ENCODE measurements around the gene ZXDC. TPM values are rescaled to one million over a fixed set of nuclear protein-coding genes. Genes with fewer than 3 reads are reported as not detected.
A peak's percentile ranks its signal among the peaks of the same experiment; 100 is the strongest.

The ZXDC gene, protein sequence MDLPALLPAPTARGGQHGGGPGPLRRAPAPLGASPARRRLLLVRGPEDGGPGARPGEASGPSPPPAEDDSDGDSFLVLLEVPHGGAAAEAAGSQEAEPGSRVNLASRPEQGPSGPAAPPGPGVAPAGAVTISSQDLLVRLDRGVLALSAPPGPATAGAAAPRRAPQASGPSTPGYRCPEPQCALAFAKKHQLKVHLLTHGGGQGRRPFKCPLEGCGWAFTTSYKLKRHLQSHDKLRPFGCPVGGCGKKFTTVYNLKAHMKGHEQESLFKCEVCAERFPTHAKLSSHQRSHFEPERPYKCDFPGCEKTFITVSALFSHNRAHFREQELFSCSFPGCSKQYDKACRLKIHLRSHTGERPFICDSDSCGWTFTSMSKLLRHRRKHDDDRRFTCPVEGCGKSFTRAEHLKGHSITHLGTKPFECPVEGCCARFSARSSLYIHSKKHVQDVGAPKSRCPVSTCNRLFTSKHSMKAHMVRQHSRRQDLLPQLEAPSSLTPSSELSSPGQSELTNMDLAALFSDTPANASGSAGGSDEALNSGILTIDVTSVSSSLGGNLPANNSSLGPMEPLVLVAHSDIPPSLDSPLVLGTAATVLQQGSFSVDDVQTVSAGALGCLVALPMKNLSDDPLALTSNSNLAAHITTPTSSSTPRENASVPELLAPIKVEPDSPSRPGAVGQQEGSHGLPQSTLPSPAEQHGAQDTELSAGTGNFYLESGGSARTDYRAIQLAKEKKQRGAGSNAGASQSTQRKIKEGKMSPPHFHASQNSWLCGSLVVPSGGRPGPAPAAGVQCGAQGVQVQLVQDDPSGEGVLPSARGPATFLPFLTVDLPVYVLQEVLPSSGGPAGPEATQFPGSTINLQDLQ
- total RNA-seq, result 10 to 100 TPM; 34.7 to 34.9 TPM

DNA sequence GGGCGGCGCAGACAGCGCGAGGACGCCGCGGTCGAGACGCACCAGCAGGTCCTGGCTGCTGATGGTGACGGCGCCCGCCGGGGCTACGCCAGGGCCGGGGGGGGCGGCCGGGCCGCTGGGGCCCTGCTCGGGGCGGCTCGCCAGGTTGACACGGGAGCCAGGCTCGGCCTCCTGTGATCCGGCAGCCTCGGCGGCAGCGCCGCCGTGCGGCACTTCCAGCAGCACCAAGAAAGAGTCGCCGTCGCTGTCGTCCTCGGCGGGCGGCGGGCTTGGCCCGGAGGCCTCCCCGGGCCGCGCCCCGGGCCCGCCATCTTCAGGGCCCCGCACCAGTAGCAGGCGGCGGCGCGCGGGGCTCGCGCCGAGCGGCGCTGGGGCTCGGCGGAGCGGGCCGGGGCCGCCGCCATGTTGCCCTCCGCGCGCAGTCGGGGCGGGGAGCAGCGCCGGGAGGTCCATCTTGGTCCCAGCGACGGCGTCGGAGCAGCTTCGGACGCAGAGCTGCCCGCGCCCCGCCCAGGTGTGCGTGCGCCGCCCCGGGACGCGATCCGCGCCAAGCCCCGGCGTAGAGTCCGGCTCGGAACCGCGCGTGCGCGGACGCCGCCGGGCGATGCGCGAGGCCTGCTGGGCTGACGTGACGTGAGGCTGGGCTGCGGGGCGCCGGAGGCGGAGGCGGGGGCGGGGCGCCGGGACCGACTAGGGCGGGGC is at the start of gene ZXDC:
Gene ZXDC (minus strand): TSS at position 479 of the 702 bp plus-strand sequence. CDS start 26 bp downstream, at position 453.
- POLR2A ChIA-PET, result interaction anchor here (1.2 to 1.3 kb wide), 2 partner anchors 10 to 12 kb away, joined by 3 to 4 read pairs; no protein-coding TSS in a partner anchor
- H3K27me3 Mint-ChIP-seq, result no peaks in the 10 kb centered on the region
- no peaks in the 10 kb centered on the region for H3K9me3 Mint-ChIP-seq
- H3K4me3 Mint-ChIP-seq, result peak within 1 kb of the TSS; percentile 93
- DNase-seq, result peak; percentile 94
- peaks cover 29% of the 10 kb centered on the region for H3K4me1 Mint-ChIP-seq
- H3K27ac Mint-ChIP-seq, result peak within 1 kb of the TSS; percentile 90
- peaks cover 20% of the 10 kb centered on the region for H3K36me3 Mint-ChIP-seq
- ATAC-seq (ENCODE audit: low read depth), result peak; percentile 92

DNA sequence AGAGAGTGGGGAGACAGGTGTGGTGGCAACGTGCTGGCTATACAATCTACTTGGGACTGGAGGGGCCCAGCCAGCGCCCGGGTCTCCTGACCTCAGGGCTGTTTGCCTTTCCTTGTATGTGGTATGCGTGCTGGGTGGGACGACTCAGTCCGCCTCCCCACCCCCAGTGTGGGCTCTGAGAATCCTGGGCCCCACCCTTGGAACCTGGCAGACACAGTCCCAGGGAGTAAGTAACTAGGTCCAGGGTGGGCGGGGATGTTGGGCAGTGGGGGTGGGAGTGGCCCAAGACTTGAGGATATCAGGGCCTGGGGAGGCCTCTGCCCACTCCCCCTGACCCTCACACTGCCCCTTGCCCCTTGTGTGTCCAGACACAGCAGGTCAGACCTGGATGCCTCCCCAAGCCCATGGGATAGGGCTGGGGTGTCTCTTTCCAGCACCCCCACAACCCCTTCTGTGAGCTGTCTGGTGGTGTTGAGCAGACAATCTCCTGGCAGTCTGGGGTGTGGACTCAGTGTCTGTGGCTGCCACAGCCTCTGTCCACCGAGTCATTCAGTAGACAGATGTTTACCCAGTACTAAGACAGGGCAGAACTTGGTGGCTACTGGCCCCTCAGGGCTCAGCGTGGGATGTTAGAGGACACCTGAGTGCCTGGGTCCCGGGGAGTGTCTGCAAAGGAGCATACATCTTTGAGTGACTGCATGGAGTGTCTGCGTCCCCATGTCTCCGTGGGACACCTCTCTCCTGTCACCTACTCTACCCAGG is 49.6 kb upstream of the ZXDC start:
- Mint-ChIP-seq H3K36me3 (no peaks in the 10 kb centered on the region), H3K27me3 (peaks cover 28% of the 10 kb centered on the region), H3K27ac (no peak overlapping the region), H3K9me3 (no peaks in the 10 kb centered on the region), H3K4me1 (no peaks in the 10 kb centered on the region), H3K4me3 (no peak overlapping the region)
- POLR2A ChIA-PET, result no interaction called here
- ATAC-seq (ENCODE audit: low read depth) (no peak), DNase-seq (no peak)

DNA sequence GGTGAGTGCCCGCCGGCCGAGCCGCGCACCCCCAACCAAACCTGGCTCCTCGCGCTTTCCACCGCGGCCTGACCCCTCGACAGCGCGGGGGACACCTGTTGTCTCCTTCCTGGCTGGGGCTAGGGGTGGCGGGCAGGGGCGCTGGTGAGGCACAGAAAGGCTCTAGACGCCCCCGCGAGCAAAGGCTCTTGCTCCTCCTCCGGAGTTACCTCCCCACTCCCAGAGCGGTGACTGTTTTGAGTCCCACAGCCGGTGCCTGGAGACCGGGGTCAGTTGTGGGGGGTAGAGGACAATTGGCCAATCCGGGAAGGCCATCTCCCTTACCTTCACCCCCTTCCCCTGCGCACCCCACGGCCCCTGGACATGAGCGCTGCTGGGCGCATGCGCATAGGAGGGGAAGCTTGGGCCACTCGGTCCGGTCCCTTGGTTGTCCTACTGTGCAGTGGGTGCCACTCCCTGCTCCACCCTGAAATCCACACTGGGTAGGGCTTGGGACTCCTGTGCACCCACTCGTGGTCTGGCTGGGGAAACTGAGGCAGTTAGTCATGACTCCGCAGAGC is 48.8 kb upstream of the ZXDC start:
- Mint-ChIP-seq H3K27ac (no peak overlapping the region), H3K4me3 (no peak overlapping the region), H3K9me3 (no peaks in the 10 kb centered on the region), H3K36me3 (no peaks in the 10 kb centered on the region), H3K27me3 (peaks cover 28% of the 10 kb centered on the region), H3K4me1 (no peaks in the 10 kb centered on the region)
- POLR2A ChIA-PET, result no interaction called here
- no peak for DNase-seq
- no peak for ATAC-seq (ENCODE audit: low read depth)

DNA sequence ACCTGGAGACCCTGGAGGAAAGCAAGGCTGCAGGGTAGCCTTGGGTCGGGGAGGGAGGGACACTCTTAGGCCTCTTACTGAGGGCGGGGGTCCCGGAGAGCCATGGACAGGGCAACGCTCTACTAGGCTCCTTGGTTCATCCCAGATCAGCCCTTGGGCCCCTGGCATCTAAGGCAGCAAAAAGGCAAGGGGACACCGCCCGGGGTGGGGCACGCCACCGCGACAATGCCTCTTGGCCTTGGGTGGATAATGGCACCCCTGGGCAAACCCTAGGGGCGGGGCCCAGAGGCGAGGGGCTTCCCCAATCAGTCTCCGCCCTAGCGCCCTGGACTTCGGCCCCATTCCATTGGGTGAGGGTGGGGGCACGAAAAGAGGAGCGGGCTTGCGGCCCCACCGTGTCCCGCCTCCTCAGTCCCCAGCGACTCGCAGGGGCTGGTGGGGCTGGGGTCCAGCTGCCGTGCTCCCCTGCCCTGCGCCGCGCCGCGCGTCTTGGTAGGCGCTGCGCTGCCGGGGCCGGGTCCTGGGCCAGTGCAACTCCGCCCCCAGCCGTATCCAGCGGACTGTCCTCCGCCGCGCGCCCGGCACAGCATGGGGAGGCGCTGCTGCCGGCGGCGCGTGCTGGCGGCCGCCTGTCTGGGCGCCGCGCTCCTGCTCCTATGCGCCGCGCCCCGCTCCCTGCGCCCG is 48.2 kb upstream of the ZXDC start, which contains the start of gene CHST13:
Gene CHST13 (plus strand): TSS at position 411 of the 684 bp plus-strand sequence. CDS start 178 bp downstream, at position 589.
- no peaks in the 10 kb centered on the region for H3K4me1 Mint-ChIP-seq
- no peaks in the 10 kb centered on the region for H3K36me3 Mint-ChIP-seq
- ATAC-seq (ENCODE audit: low read depth) (peak; percentile 30), DNase-seq (no peak)
- no peak within 1 kb of the TSS for H3K27ac Mint-ChIP-seq
- H3K4me3 Mint-ChIP-seq, result no peak within 1 kb of the TSS
- no peaks in the 10 kb centered on the region for H3K9me3 Mint-ChIP-seq
- POLR2A ChIA-PET, result no interaction called here
- peaks cover 28% of the 10 kb centered on the region for H3K27me3 Mint-ChIP-seq

DNA sequence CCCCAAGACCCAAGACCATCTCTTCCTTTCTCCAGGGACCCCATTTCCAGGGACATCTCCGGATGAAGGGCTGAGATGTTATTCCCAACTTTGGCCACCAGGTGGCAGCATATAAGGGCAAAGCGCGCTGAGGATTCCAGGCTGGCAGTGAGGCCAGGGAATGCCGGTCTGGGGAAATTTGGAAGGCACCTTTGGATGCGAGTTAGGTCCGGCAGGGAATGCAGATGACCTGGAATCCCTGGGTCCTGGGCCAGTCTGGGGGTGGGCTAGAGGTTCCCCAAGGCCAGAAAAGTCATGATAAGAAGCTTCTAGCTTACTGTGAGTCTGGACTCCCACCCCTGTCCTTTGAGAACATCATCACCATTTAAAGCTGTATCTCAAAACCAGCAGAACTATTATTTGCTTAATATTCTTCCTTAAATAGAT is 46.7 kb upstream of the ZXDC start:
- ATAC-seq (ENCODE audit: low read depth), result no peak
- H3K4me3 Mint-ChIP-seq, result no peak overlapping the region
- H3K9me3 Mint-ChIP-seq, result no peaks in the 10 kb centered on the region
- H3K4me1 Mint-ChIP-seq, result no peaks in the 10 kb centered on the region
- DNase-seq, result peak; percentile 52
- peaks cover 28% of the 10 kb centered on the region for H3K27me3 Mint-ChIP-seq
- H3K27ac Mint-ChIP-seq, result no peak overlapping the region
- no peaks in the 10 kb centered on the region for H3K36me3 Mint-ChIP-seq
- POLR2A ChIA-PET, result no interaction called here

DNA sequence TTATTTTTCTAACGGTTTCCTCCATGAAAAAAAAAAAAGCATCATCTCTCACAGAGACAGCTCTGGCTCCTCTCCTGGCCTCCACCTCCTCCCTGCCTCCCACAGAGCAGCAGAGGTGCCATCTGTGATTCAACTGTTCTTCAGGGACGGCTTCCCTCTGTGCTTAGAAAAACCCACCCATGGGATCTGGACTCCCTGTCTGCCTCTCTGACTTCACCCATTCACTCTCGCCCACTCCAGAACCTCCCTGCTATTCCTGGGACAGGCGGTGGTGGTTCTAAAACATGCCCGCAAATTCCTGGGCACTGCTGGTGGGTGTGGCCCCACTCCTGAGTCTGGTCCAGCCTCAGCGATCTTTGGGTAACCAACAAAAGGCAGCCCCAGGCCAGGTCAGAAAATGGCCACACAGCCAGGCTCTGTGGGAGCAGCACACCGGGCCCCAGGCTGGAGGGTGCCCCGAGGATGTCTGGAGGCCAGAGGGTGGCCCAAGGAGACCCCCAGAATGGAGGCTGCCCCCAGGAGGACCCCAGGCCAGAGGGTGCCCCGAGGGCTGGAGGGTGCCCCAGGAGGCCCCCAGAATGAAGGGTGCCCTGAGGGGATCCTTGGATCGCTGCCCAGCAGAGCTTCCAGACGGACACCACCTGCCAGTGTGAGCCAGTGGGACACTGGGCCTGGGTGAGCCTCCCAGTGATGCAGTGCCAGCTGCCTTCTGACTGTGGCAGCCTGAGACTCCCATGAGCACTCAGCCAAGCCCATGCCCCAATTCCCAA is 45.6 kb upstream of the ZXDC start:
- H3K36me3 Mint-ChIP-seq, result no peaks in the 10 kb centered on the region
- H3K27ac Mint-ChIP-seq, result no peak overlapping the region
- POLR2A ChIA-PET, result no interaction called here
- H3K4me1 Mint-ChIP-seq, result no peaks in the 10 kb centered on the region
- ATAC-seq (ENCODE audit: low read depth) (no peak), DNase-seq (no peak)
- peaks cover 28% of the 10 kb centered on the region for H3K27me3 Mint-ChIP-seq
- H3K4me3 Mint-ChIP-seq, result no peak overlapping the region
- no peaks in the 10 kb centered on the region for H3K9me3 Mint-ChIP-seq

DNA sequence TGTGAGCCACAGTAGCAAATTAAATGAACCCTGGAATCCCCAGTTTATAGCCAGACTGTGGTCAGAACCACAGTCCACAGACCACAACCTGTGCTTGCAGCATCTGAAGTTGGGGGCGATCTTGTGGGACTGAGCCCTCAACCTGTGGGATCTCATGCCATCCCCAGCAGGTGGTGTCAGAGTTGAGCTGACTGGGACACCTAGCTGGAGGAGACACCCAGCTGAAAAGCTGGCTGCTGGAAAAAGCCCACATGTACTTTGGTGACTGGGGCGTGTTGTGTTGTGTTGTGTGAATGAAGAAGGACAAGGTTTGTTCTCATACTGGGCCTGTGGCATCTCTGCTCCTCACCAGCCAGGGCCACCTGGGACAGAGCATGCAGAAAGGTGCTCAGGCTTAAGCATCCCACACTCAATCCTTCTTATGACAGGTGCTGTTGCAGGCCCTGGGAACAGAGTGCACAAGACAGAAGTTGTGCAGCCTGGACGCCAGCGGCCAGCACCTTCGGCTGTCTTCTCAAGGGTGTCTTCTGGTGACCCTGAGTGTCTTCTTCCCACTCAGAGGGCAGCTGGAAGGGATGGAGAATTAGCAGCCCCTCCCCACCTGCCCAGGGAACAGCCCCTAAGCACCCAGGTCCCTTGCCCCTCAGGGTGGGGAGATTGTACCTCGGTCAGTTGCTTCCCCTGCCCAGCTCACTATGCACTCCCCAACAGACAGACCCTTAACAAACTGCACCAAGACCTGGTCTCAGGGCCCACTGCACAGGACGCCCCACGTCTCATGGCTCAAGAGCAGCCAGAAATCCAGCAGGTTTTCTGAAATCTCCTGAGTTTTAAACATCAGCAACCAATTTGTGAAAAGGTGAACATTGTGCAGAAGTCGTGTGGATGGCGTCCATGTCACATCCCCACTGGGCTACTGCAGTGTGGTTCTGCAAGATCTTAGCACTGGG is 44.1 kb upstream of the ZXDC start:
- no peak overlapping the region for H3K4me3 Mint-ChIP-seq
- H3K4me1 Mint-ChIP-seq, result no peaks in the 10 kb centered on the region
- POLR2A ChIA-PET, result no interaction called here
- H3K36me3 Mint-ChIP-seq, result no peaks in the 10 kb centered on the region
- ATAC-seq (ENCODE audit: low read depth), result no peak
- H3K27ac Mint-ChIP-seq, result no peak overlapping the region
- H3K27me3 Mint-ChIP-seq, result peaks cover 22% of the 10 kb centered on the region
- DNase-seq, result no peak
- H3K9me3 Mint-ChIP-seq, result no peaks in the 10 kb centered on the region

DNA sequence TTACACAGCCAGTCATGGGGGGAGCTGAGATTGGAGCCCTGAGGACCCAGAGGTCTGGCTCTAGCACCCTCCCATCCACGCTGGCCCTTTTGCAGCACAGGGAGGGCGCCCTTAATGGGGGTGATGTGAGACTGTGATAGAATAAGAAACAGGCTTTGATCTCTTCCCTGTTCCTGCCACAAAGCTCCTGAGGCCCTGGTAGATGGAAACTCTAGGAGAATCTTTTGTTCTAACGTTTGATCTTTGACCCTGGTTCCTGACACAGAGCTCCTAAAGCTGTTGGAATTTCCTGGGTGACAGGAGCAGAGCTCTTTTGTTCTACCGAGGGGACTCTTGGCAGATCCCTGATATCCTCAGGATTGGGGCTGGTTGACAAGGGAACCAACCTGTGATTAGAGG is 43.1 kb upstream of the ZXDC start:
- Mint-ChIP-seq H3K9me3 (no peaks in the 10 kb centered on the region), H3K4me3 (no peak overlapping the region), H3K4me1 (no peaks in the 10 kb centered on the region), H3K36me3 (no peaks in the 10 kb centered on the region), H3K27me3 (peaks cover 19% of the 10 kb centered on the region), H3K27ac (no peak overlapping the region)
- POLR2A ChIA-PET, result no interaction called here
- ATAC-seq (ENCODE audit: low read depth) (no peak), DNase-seq (no peak)

DNA sequence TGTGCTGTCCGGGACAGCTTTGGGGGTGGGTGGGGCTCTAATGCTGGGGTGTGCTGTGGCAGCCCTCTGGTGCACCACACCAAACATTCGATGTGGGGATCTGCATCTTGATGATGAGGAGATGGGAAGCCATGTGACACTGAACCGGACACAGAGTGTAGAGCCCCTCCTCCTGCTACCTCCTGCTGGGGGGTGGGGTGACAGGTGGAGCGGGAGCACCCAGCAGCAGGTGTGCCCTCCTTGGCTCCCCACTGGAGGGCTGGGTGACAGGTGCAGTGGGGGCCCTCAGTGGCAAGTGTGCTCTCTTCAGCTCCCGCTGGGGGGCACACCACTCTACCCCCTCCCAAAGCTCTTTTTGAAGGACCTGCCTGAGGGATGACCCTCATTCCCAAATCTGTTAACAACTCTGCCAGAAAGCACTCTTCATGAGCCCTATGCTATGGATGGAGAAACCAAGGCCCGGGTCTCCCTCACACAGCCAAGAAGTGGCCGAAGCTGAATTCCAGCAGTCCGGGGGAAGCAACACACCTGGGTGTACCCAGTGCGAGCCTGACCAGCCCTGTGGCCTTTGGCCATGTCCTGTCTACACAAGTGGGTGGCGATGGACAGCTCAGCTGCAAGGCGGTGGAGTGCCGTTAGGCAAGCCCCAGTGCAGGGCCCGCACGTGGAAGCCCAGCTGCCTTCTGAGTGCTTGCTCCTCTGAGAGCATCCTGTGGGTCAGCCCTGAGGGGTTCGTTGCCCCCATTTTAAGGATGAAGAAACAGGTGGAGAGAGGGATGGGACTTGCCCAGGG is 42.5 kb upstream of the ZXDC start:
- POLR2A ChIA-PET, result no interaction called here
- no peaks in the 10 kb centered on the region for H3K4me1 Mint-ChIP-seq

DNA sequence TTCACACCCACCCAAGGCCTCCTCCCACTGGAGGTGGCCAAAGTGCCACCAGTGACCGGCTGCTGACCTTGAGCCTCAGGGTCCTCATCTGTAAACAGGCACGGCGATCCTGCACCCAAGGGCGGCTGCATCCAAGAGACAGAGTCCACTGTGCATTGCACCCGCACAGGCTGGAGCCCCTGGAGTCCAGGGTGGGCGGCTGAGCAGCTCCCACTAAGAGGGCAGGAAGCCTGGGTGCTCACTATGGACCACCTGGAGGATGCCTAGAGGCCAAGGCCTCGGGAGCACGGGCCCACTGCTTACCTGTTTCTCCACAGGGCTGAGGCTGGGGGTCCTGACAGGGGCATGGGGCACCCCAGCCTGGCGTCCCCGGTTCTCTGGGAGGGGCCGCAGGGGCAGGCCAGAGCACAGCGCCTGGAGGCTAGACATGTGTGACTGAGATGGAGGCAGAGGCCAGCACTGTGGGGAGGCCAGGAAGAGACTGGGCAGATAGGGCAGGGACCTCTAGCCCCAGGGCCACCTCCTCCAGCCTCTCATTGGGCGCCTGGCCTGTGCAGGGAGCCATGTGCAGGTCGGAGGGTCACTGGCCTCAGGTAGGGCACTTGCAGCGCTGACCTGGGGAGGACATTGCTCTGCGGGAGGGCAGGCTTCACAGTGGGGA is 41.7 kb upstream of the ZXDC start, which contains the start of gene UROC1:
Gene UROC1 (minus strand): TSS at position 483 of the 661 bp plus-strand sequence. CDS start 54 bp downstream, at position 429.
- no peaks in the 10 kb centered on the region for H3K4me1 Mint-ChIP-seq
- no peak within 1 kb of the TSS for H3K4me3 Mint-ChIP-seq
- DNase-seq, result no peak
- no peaks in the 10 kb centered on the region for H3K9me3 Mint-ChIP-seq
- POLR2A ChIA-PET, result no interaction called here
- no peak for ATAC-seq (ENCODE audit: low read depth)
- peaks cover 5% of the 10 kb centered on the region for H3K27me3 Mint-ChIP-seq
- H3K27ac Mint-ChIP-seq, result no peak within 1 kb of the TSS
- no peaks in the 10 kb centered on the region for H3K36me3 Mint-ChIP-seq

More for the DNA sequence above, 42.5 kb upstream of the ZXDC start:
- H3K4me3 Mint-ChIP-seq, result no peak overlapping the region
- H3K27me3 Mint-ChIP-seq, result peaks cover 13% of the 10 kb centered on the region
- no peaks in the 10 kb centered on the region for H3K36me3 Mint-ChIP-seq
- no peak for DNase-seq
- H3K27ac Mint-ChIP-seq, result no peak overlapping the region
- H3K9me3 Mint-ChIP-seq, result no peaks in the 10 kb centered on the region
- ATAC-seq (ENCODE audit: low read depth), result no peak

Data from activated naive CD8-positive, alpha-beta T cell treated with anti-CD3 and anti-CD28 coated beads, Interleukin-2, amount 10 ng/mL, durations not matched to agents 7 days and 5 days (primary cell).